Anterior cingulate cortex (tissue), 58 donors: ENCODE results near the gene MTCL1.
A peak's percentile ranks its signal among the peaks of the same experiment; 100 is the strongest.

Source experiments
- DNase-seq, 58 donors: peaks; one replicate each; lab custom pipeline; 2025; lab: John Stamatoyannopoulos, UW

MTCL1 gene

GRCh38 chr18:8847900-8848299 lies 142.5 kb downstream of the MTCL1 start:
- no peak for DNase-seq

DNA sequence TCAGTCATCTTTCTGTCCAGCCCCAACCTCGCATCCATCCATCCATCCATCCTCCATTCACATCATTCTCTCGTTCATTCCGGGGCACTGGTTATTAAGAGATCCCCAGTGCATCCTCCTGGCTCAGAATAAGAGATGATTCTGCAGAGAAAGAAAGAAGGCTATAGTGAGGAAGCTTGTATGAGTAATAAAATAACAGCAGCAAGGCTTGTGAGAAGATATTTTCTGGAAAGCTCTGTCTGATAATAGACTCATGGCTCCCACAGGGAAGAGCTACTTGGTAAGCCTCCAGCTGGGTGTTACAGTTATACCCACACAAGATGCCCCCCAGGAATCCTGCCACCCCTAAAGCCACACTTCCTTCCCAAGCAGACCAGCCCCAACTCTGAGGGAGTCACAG lies 143.2 kb downstream of the MTCL1 start:
- DNase-seq = no peak

- DNase-seq = no peak
These were observed 144.3 kb downstream of the MTCL1 start for GRCh38 chr18:8849696-8850095.

DNA sequence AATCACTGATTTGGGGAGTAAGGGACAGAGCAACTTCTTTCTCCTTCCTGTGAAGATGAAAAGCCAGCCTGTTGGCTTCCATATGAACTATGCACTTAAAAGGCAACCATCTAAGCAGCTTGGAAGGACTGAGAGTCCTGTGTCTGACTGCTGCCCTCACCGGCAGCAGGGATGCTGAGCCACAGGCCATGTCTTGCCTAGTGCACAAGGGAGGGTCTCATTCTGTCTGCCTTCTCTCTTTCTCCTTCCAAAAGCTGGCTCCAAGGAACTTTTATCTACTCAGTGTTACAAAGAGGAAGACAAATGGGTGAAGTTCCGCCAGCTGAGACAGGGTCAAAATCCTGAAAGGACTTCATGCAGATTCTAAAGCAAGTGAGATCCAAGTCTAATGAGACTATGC lies 146.3 kb downstream of the MTCL1 start:
- DNase-seq = no peak

GRCh38 chr18:8854550-8854949 lies 149.2 kb downstream of the MTCL1 start:
- DNase-seq = no peak

GRCh38 chr18:8854962-8855361 lies 149.6 kb downstream of the MTCL1 start:
- DNase-seq = no peak

- DNase-seq = no peak
These were observed 150.9 kb downstream of the MTCL1 start for GRCh38 chr18:8856212-8856611.

- DNase-seq = no peak
These were observed 151.5 kb downstream of the MTCL1 start for GRCh38 chr18:8856769-8857393.

DNA sequence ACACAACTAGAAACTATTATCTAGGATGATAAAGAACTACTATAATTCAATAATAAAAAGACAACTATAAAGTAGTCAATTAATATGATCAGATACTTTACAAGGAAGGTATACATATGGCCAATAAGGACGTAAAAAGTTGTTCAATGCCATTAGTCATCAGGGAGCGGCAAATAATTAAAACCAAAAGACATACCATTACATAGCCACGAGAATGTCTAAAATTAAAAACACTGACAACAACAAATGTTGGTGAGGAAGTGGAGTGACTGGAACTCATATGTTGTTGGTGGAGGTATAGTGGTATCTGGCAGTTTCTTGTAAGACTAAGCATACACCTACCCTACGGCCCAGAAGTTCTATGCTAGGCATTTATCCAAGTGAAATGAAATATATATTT lies 152.4 kb downstream of the MTCL1 start:
- DNase-seq = no peak

DNA sequence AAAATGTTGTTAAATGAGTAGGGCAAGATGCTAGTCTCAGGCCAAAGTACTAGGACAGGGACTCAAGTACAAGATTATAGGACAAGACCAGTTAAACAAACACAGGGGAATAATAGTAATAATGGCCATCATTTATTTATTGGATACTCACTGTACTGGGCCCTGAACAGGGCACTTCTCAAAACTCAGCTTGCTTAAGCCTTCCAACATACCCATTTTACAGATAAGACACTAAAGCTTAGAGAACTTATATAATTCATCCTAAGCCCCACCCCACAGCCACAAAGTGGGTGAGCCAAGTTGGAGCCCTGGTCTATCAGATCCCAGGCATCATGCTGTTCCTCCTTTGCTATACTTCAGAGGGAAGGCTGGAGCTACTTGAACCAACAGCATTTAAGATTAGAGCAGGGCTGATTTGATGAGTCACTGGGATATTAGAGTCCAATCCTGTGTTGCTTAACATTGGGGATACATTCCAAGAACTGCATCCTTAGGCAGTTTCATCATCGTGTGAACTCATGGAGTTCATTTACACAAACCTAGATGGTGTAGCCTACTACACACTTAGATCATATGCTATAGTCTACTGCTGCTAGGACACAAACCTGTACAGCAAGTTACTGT lies 153.6 kb downstream of the MTCL1 start:
- no peak for DNase-seq

- no peak for DNase-seq
These were observed 155.7 kb downstream of the MTCL1 start for GRCh38 chr18:8860845-8861642.

- DNase-seq = peak in 5 of 58 donors; percentile 3 to 24 (median 10)
These were observed 158.1 kb downstream of the MTCL1 start for GRCh38 chr18:8863427-8863826.

- DNase-seq = no peak
These were observed 160.6 kb downstream of the MTCL1 start for GRCh38 chr18:8865934-8866333.

DNA sequence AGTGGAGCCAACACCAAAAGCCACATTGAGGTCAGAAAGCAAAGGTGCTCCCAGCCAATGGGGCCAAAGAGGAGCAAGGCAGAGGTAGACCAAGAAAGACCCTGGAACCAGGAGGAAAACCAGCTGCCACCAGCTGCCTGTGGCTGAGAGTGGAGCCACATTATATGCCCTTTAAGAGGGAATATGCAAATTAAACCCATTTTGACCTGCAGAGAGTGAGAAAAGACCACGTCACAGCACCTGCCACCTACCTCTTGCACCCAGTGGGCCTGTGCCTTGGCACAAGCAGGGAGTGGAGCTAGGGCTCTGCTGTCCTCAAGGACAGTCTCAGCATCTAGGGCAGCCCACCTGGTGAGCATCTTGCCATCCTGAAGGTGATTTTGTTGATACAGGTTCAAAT lies 161.3 kb downstream of the MTCL1 start:
- no peak for DNase-seq

- DNase-seq = no peak
These were observed 162.9 kb downstream of the MTCL1 start for GRCh38 chr18:8868276-8868675.

GRCh38 chr18:8868779-8869415 lies 163.5 kb downstream of the MTCL1 start:
- no peak for DNase-seq

DNA sequence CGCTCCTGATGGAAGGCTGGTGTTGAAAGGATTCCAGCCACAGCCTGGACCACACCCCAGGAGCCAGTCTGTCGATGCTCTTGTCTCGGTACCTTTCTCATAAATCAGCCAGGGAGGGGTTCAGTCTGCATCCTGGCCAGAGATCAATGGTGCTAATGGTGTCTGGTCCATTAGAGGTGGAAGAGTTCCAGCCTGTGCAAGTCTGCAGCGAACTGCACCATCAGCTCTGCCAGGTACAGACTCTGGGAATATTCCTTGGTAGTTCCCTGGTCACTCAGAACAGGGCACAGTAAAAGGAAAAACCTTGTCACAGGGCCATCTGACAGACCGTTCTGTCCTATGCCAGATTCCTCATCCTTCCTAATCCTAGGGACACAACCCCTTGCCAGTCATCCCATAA lies 164.3 kb downstream of the MTCL1 start:
- DNase-seq = no peak

- DNase-seq = peak in 11 of 58 donors; percentile 6 to 56 (median 17)
These were observed 165.2 kb downstream of the MTCL1 start for GRCh38 chr18:8870528-8870927.

DNA sequence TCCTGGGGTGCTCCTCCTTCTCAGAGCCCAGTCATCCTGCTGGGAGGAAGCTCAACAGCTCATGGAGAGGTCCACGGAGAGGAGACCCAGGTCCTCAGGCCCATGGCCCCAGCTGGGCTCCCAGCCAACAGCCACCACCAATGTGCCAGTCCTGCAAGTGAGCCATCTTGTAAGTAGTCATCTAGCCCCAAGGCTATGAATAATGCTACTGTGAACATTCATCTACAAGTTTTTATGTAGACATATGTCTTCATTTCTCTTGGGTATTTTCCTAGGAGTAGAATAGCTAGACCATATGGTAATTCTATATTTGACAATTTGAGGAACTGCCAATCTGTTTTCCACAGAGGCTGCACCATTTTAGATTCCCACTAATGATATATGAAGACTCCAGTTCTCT lies 166.1 kb downstream of the MTCL1 start:
- peak in 8 of 58 donors; percentile 3 to 40 (median 16) for DNase-seq

DNA sequence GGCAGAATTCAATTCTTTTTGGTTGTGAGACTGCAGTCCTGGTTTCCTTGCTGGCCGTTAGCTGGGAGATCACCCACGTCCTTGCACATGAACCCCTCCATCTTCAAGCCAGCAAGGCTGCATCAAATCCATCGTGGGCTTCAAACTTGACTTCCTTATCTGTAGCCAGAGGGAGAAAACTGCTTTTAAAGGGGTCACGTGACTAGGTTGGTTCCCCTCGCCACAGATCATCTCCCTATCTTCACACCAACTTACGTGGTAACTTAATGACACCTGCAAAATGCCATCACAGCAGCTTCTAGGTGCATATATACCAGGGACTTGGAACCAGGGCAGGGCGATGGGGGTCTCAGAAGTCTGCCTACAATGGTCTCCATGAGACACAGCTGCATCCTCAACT lies 169.5 kb downstream of the MTCL1 start:
- no peak for DNase-seq

- no peak for DNase-seq
These were observed 171.5 kb downstream of the MTCL1 start for GRCh38 chr18:8876887-8877286.
